ENCODE data around the gene LUC7L2.
"Not testable (repeated sequence)": the region's sequence is repeated elsewhere in the genome, so short reads cannot be mapped to it uniquely, and the experiment has no call there.

Gene LUC7L2, protein sequence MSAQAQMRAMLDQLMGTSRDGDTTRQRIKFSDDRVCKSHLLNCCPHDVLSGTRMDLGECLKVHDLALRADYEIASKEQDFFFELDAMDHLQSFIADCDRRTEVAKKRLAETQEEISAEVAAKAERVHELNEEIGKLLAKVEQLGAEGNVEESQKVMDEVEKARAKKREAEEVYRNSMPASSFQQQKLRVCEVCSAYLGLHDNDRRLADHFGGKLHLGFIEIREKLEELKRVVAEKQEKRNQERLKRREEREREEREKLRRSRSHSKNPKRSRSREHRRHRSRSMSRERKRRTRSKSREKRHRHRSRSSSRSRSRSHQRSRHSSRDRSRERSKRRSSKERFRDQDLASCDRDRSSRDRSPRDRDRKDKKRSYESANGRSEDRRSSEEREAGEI

GRCh38 chr7:139359366-139360209 is at the start of gene LUC7L2:
TSS of gene LUC7L2 (plus strand) at chr7:139359894. CDS start at chr7:139360262, 368 bp downstream.
- H3K27ac ChIP-seq (ENCODE audit: low read depth, low read length), result peak within 1 kb of the TSS; percentile 100
- H3K4me3 ChIP-seq (ENCODE audit: low read length), result peak within 1 kb of the TSS; percentile 100
- no peaks in the 10 kb centered on the region for H3K36me3 ChIP-seq (ENCODE audit: control insufficient read depth, insufficient read depth, low read length)
- H3K27me3 ChIP-seq (ENCODE audit: control insufficient read depth, insufficient read depth, low read length), result no peaks in the 10 kb centered on the region
- H3K4me1 ChIP-seq (ENCODE audit: control insufficient read depth, insufficient read depth, low read length), result peaks cover 13% of the 10 kb centered on the region
- peak within 1 kb of the TSS; percentile 100 for H3K9ac ChIP-seq (ENCODE audit: low read length)

DNA sequence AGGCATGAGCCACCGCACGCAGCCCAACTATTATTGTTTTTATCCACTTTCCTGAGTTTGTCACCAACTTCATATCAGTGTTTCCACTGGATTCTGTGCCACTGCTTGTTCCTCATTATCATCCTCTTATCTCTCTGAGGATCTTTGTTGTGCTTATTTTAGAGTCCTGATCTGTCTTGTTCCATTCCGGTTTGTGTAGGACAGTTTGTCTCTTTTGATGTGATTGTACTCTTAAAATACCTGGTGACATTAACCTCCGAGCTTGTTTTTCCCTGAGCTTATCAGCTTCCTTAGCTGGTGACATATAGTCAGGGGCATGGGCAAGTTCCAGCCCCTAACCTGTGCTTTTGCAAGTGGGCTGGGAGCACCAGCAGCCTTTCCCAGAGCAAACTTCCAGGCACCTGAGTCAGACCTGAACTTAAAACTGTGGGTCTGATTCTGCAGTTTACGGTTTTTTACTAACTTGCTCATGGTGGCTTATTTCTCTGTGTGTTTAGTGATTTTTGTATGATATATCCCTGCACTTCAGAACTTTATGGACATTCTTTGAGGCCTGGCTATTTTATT is 41.7 kb upstream of the LUC7L2 start:
- no peak overlapping the region for H3K27ac ChIP-seq (ENCODE audit: low read depth, low read length)
- no peaks in the 10 kb centered on the region for H3K4me1 ChIP-seq (ENCODE audit: control insufficient read depth, insufficient read depth, low read length)
- H3K9ac ChIP-seq (ENCODE audit: low read length), result no peak overlapping the region
- H3K4me3 ChIP-seq (ENCODE audit: low read length), result no peak overlapping the region
- no peaks in the 10 kb centered on the region for H3K27me3 ChIP-seq (ENCODE audit: control insufficient read depth, insufficient read depth, low read length)
- H3K36me3 ChIP-seq (ENCODE audit: control insufficient read depth, insufficient read depth, low read length), result no peaks in the 10 kb centered on the region

DNA sequence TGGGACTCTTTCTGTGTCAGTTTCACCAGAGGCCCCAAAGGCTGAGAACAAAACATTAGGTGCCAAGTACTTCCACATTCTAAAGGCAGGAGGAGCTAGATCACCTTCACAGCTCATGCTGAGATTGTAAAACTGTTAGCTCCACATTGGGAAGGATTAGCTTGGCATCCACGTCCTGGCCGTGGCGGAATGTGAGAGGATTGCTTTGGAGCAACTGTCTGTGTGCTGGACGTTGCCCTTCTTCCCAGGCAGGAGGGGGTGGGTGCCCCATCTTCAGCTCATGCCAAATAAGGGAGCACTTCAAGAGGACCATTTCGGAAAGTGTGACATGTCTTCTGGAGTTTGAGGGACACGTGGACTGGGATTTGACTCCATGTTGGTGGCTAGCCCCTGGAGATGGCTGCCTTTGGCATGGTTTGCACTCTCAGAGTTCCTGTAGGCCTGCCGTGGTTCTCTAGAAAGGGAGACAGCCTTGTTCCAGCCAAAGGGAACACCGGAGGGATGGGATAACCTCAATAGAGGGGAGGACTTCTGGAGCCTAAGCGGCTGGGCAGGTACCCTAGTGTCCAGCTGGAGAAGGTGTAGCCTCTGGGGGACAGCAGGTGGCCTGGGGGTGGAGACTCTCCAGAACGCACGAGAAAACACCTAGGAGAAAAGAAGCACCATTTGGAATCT is 38.5 kb upstream of the LUC7L2 start:
- Histone ChIP-seq H3K36me3 (ENCODE audit: control insufficient read depth, insufficient read depth, low read length) (no peaks in the 10 kb centered on the region), H3K27me3 (ENCODE audit: control insufficient read depth, insufficient read depth, low read length) (no peaks in the 10 kb centered on the region), H3K27ac (ENCODE audit: low read depth, low read length) (no peak overlapping the region), H3K9ac (ENCODE audit: low read length) (no peak overlapping the region), H3K4me3 (ENCODE audit: low read length) (no peak overlapping the region), H3K4me1 (ENCODE audit: control insufficient read depth, insufficient read depth, low read length) (no peaks in the 10 kb centered on the region)

DNA sequence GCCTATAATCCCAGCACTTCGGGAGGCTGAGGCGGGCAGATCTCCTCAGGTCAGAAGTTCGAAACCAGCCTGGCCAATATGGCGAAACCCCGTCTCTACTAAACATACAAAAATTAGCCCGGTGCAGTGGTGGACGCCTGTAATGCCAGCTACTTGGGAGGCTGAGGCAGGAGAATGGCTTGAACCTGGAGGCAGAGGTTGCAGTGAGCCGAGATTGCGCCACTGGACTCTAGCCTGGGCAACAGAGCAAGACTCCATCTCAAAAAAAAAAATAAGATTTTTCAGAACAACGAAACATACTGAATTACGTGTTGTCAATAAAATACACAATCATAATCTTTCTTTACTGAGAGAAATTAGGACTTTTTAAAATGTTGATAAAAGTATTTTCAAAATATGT is 35.0 kb upstream of the LUC7L2 start:
- not testable (repeated sequence) for H3K36me3 ChIP-seq (ENCODE audit: control insufficient read depth, insufficient read depth, low read length); H3K9ac ChIP-seq (ENCODE audit: low read length); H3K27ac ChIP-seq (ENCODE audit: low read depth, low read length); H3K4me1 ChIP-seq (ENCODE audit: control insufficient read depth, insufficient read depth, low read length); H3K4me3 ChIP-seq (ENCODE audit: low read length); H3K27me3 ChIP-seq (ENCODE audit: control insufficient read depth, insufficient read depth, low read length)

GRCh38 chr7:139328375-139328774 is 31.3 kb upstream of the LUC7L2 start:
- Histone ChIP-seq H3K27ac (ENCODE audit: low read depth, low read length) (no peak overlapping the region), H3K27me3 (ENCODE audit: control insufficient read depth, insufficient read depth, low read length) (no peaks in the 10 kb centered on the region)

DNA sequence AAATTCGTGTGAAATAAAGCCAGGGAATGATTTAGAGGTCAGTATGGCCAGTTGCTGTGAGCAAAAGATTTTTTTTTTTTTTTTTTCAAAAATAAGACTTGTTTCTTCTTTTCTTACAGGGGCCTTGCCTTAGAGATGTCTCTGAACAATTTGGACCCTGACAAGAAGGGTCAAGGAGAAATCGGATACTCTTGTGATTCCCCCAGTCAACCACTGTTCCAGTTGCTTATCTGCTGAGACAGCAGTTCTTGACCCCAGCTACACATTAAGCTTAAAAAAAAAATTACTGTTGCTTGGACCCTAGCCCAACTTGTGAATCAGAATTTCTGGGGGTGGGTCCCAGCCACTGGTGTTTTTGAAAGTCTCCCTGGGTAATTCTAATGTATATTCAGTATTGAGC is 30.6 kb upstream of the LUC7L2 start:
- H3K4me1 ChIP-seq (ENCODE audit: control insufficient read depth, insufficient read depth, low read length), result no peaks in the 10 kb centered on the region
- H3K27me3 ChIP-seq (ENCODE audit: control insufficient read depth, insufficient read depth, low read length), result no peaks in the 10 kb centered on the region
- H3K27ac ChIP-seq (ENCODE audit: low read depth, low read length), result no peak overlapping the region
- no peak overlapping the region for H3K9ac ChIP-seq (ENCODE audit: low read length)
- no peak overlapping the region for H3K4me3 ChIP-seq (ENCODE audit: low read length)
- no peaks in the 10 kb centered on the region for H3K36me3 ChIP-seq (ENCODE audit: control insufficient read depth, insufficient read depth, low read length)

More at GRCh38 chr7:139328375-139328774, 31.3 kb upstream of the LUC7L2 start:
- no peaks in the 10 kb centered on the region for H3K36me3 ChIP-seq (ENCODE audit: control insufficient read depth, insufficient read depth, low read length)
- H3K9ac ChIP-seq (ENCODE audit: low read length), result no peak overlapping the region
- H3K4me3 ChIP-seq (ENCODE audit: low read length), result no peak overlapping the region
- H3K4me1 ChIP-seq (ENCODE audit: control insufficient read depth, insufficient read depth, low read length), result no peaks in the 10 kb centered on the region

GRCh38 chr7:139330333-139331030 is 29.2 kb upstream of the LUC7L2 start:
- Histone ChIP-seq H3K9ac (ENCODE audit: low read length) (no peak overlapping the region), H3K36me3 (ENCODE audit: control insufficient read depth, insufficient read depth, low read length) (no peaks in the 10 kb centered on the region)

DNA sequence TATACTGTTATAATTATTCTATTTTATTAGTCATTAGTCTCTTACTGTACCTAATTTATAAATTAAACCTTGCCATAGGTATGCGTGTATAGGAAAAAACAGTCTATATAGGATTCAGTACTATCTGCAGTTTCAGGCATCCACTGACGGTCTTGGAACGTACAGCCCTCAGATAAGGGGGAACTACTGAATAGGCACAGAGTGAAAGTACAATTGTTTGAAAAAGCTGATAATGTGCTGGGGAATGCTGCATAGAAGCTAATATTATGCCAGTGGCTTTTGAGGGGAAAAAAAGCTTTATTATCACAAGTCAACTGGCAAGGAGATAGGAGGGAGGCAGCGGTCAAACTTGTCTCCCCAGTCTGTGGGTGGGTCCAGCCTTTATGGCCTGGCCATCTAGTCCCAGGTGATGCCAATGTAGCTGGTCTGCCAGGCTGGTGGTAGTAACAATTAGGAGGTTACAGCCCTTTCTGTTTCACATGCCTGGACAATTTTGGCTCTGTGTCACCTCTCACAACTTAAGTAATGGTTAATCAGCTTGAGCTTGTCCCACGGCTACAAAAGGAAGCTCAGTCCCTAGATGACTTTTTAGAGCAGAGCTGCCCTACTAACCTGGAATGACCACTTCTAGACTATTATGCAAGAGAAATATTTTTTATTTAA is 26.9 kb upstream of the LUC7L2 start:
- Histone ChIP-seq H3K4me1 (ENCODE audit: control insufficient read depth, insufficient read depth, low read length) (no peaks in the 10 kb centered on the region), H3K9ac (ENCODE audit: low read length) (no peak overlapping the region), H3K36me3 (ENCODE audit: control insufficient read depth, insufficient read depth, low read length) (no peaks in the 10 kb centered on the region)

More at GRCh38 chr7:139330333-139331030, 29.2 kb upstream of the LUC7L2 start:
- H3K4me1 ChIP-seq (ENCODE audit: control insufficient read depth, insufficient read depth, low read length), result no peaks in the 10 kb centered on the region
- H3K27ac ChIP-seq (ENCODE audit: low read depth, low read length), result no peak overlapping the region
- H3K4me3 ChIP-seq (ENCODE audit: low read length), result no peak overlapping the region
- no peaks in the 10 kb centered on the region for H3K27me3 ChIP-seq (ENCODE audit: control insufficient read depth, insufficient read depth, low read length)

GRCh38 chr7:139333443-139333842 is 26.3 kb upstream of the LUC7L2 start:
- not testable (repeated sequence) for H3K9ac ChIP-seq (ENCODE audit: low read length); H3K4me1 ChIP-seq (ENCODE audit: control insufficient read depth, insufficient read depth, low read length); H3K27ac ChIP-seq (ENCODE audit: low read depth, low read length)

More for the DNA sequence above, 26.9 kb upstream of the LUC7L2 start:
- no peak overlapping the region for H3K4me3 ChIP-seq (ENCODE audit: low read length)
- H3K27me3 ChIP-seq (ENCODE audit: control insufficient read depth, insufficient read depth, low read length), result no peaks in the 10 kb centered on the region
- H3K27ac ChIP-seq (ENCODE audit: low read depth, low read length), result no peak overlapping the region

GRCh38 chr7:139334399-139335150 is 25.1 kb upstream of the LUC7L2 start:
- H3K36me3 ChIP-seq (ENCODE audit: control insufficient read depth, insufficient read depth, low read length), result no peaks in the 10 kb centered on the region
- H3K4me3 ChIP-seq (ENCODE audit: low read length), result no peak overlapping the region

More at GRCh38 chr7:139333443-139333842, 26.3 kb upstream of the LUC7L2 start:
- not testable (repeated sequence) for H3K4me3 ChIP-seq (ENCODE audit: low read length); H3K36me3 ChIP-seq (ENCODE audit: control insufficient read depth, insufficient read depth, low read length); H3K27me3 ChIP-seq (ENCODE audit: control insufficient read depth, insufficient read depth, low read length)

DNA sequence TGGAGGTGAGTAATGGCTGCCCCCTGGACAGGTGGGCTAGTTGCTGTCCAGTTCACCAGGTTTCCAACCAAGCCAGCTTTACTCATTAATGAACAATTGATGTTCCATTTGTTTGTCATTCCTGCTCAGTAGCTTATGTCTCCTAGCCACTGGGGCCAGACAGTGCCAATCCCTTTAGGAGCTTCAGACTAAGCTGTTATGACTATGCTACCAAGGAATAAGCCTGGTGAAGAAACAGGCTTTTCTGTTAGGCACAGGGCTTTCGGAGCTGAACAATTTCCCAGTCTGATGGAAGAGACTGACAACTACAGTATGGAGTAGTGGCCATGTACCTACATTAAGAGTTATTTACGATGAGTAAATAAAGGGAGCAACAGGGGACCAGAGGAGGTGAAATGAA is 20.7 kb upstream of the LUC7L2 start:
- Histone ChIP-seq H3K27me3 (ENCODE audit: control insufficient read depth, insufficient read depth, low read length) (no peaks in the 10 kb centered on the region), H3K4me3 (ENCODE audit: low read length) (no peak overlapping the region), H3K4me1 (ENCODE audit: control insufficient read depth, insufficient read depth, low read length) (peaks cover 6% of the 10 kb centered on the region), H3K36me3 (ENCODE audit: control insufficient read depth, insufficient read depth, low read length) (no peaks in the 10 kb centered on the region), H3K27ac (ENCODE audit: low read depth, low read length) (no peak overlapping the region), H3K9ac (ENCODE audit: low read length) (no peak overlapping the region)

More at GRCh38 chr7:139334399-139335150, 25.1 kb upstream of the LUC7L2 start:
- H3K4me1 ChIP-seq (ENCODE audit: control insufficient read depth, insufficient read depth, low read length), result no peaks in the 10 kb centered on the region
- H3K27me3 ChIP-seq (ENCODE audit: control insufficient read depth, insufficient read depth, low read length), result no peaks in the 10 kb centered on the region
- H3K9ac ChIP-seq (ENCODE audit: low read length), result no peak overlapping the region
- H3K27ac ChIP-seq (ENCODE audit: low read depth, low read length), result no peak overlapping the region
